Hematopoietic multipotent progenitor cell treated with erythropoietin and hydrocortisone succinate and interleukin-3 and kit ligand, for 4 days (in vitro differentiated cells): Measurements from ENCODE around the gene MICALL2.

Source experiments
- DNase-seq: peaks from one replicate; pipeline ENCODE4 v3.0.0-alpha.2; 2015

Gene MICALL2

GRCh38 chr7:1411414-1411813 lies 47.9 kb downstream of the MICALL2 start:
- DNase-seq: no peak

DNA sequence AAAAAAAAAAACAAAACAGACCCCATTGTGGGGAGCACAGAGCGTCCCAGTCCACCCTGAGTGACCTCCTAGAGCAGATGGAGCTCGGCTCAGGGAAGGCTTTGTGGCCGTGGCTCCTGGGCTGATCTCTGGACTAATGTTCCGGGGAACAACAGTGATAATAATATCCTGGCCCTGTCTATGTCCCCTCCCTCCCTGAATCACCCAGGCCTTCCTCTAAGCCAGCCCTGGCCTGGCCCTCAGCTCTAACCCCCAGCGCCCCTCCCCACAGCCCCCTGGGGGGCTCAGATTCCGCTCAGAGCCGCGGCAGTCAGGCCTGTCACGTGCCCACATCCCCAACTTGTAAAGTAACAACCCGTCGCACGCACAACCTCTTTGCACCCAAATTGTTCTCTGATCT lies 48.3 kb downstream of the MICALL2 start:
- DNase-seq: no peak

GRCh38 chr7:1409555-1409954 lies 49.7 kb downstream of the MICALL2 start:
- DNase-seq: no peak

GRCh38 chr7:1408466-1408865 lies 50.8 kb downstream of the MICALL2 start:
- DNase-seq: no peak

GRCh38 chr7:1407892-1408291 lies 51.4 kb downstream of the MICALL2 start:
- no peak for DNase-seq

- DNase-seq: no peak
Observed at GRCh38 chr7:1404898-1405548, 54.2 kb downstream of the MICALL2 start.

DNA sequence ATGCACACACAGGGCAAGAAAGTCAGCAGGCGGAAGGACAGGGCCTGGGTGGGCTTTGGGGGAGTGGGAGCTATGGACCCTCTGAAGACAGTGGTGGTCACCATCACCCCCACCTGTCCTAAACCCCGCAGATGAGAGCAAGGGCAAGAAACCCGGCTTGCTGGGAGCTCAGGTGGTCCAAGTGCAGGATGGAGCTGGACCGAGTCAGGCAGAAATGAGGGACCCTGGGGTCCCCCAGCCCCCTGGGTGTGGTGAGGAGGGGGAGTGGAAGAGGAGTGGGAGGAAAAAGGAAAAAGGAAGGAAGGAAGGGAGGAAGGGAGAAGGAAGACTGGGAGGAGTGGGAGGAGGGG lies 54.8 kb downstream of the MICALL2 start:
- no peak for DNase-seq

- peak; percentile 49 for DNase-seq
Observed at GRCh38 chr7:1403638-1404459, 55.4 kb downstream of the MICALL2 start.

GRCh38 chr7:1402791-1403637 lies 56.3 kb downstream of the MICALL2 start:
- DNase-seq: no peak

DNA sequence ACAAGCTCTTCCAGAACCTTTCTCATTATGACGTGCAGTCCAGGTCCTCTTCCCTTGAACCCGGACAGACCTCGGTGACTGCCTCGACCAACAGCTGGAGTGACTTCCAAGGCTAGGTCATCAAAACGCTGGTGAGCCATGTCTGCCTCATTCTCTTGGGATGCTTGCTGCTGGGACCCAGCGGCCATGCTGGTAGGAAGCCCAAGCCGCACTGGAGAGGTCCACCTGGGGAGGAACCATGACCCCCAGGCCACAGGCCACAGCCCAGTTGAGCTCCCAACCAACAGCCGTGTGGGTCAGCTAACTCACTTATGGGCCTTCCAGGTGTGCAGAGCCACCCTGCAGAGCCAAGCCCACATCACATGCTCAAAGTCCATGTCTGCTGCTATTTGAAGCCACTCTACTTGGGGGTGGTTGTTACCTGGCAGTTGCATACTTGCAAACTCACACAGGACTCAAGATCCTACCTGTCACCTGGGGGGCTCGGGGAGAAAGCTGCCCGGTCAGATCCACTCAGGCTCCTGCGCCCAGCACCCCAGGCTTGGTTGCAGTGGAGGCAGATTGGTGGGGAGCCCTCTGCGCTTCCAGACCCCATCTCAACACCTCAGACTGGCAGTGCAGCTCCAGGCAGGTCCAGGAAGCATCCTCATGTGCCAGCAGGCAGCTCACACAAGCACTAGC lies 57.0 kb downstream of the MICALL2 start:
- DNase-seq: no peak

GRCh38 chr7:1401011-1401410 lies 58.3 kb downstream of the MICALL2 start:
- no peak for DNase-seq

DNA sequence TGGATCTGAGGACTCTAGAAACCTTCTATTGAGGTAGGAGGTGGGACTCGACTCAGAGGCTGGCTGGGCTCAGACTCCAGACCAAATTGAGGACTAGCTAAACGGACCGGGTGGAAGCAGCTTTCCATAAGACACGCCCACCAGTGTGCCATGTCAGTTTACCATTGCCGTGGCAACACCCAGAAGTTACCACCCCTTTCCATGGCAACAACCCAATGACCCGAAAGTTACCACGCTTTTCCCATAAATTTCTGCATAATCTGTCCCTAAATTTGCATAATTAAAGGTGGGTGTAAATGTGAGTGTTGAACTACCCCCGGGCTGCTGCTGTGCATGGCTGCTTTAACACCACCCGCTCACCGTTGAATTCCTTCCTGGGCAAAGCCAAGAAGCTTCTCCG lies 58.9 kb downstream of the MICALL2 start:
- DNase-seq: no peak

DNA sequence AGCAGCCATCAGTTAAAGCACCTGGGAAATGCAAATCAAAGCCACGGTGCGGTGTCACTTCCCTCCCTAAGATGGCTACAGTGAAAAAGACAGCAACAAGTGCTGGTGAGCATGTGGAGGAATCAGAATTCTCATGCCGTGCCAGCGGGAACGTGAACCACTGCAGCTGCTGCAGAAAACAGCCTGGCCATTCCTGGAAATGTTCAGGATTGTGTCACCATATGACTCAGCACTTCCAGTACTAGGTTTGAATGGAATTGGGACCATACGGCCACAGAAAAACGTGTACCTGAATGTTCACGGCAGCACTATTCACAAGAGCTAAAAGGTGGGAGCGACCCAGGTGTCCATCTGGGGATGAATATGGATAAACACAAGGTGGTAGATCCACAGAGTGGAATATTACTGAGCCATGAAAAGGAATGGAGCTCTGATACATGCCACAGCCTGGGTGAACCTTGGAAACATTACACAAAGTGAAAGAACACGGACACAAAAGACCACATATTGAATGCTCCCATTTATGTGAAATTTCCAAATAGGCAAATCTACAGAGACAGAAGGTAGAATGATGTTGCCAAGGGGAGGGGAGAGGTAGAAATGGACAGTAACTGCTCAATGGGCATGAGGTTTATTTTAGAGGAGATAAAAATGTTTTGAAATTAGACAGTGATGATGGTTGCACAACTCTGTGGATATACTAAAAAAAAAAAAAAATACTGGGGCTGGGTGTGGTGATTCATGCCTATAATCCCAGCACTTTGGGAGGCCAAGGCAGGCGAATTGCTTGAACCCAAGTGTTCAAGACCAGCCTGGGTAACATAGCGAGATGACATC lies 61.6 kb downstream of the MICALL2 start:
- no peak for DNase-seq

GRCh38 chr7:1396195-1396594 lies 63.1 kb downstream of the MICALL2 start:
- DNase-seq: no peak

DNA sequence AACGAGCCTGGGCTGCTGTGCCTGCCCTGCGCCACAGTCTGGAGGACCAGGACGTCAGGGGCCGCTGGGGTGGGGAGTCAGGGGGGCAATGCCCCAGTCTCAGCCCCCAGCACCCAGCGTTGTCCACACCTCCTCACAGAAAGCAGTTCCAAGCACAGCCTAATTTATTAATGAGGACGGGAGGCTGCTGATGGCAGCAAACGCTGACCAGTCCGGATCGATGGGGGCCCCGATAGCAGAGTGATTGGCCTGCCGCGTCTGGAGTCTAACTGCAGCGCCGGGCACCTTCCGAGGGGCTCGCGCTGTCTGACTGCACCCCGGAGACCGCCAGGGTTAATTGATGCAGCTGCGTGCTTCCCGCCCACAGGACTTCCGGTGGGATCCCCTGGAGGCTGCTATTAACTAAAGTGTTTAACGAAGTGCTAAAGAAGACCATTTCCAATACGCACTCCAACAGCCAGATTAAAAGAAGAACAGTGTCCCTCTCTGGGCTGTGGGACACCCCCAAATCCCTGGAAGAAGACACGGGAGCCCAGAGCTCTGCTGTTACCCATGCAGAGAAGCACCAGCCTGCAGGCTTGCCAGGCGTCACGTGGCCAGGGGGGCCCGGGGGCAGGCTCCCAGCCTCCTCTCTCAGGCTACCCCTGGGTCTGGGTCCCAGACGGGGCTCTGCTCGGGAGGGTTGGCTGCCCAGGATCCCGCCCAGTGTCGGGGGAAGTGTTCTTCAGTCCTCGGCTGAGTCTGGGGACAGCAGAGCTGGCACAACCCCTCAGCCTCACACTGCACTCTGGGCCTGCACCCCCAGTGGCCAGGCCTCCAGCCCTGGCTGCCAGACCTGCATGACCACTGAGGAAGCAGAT lies 63.8 kb downstream of the MICALL2 start:
- DNase-seq: no peak

DNA sequence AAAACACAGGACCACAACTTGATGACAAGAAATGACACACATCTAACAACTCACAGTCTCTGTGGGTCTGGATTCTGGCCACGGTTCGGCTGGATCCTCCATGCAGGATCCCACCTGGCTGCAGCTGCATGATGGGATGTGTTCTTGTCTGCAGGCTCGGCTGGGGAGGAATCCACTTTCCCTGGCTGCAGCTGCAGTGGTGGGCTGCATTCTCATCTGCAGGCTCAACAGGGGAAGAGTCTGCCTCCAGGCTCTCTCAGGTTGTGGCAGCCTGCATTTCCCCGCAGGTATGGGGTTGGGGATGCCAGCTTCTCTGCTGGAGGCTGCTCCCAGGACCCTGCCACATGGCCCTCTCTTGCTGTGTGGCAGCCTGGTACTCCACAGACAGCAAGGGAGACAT lies 64.9 kb downstream of the MICALL2 start:
- DNase-seq: no peak

GRCh38 chr7:1393421-1393820 lies 65.8 kb downstream of the MICALL2 start:
- no peak for DNase-seq

- no peak for DNase-seq
Observed at GRCh38 chr7:1392556-1392955, 66.7 kb downstream of the MICALL2 start.

GRCh38 chr7:1391449-1391848 lies 67.8 kb downstream of the MICALL2 start:
- no peak for DNase-seq

DNA sequence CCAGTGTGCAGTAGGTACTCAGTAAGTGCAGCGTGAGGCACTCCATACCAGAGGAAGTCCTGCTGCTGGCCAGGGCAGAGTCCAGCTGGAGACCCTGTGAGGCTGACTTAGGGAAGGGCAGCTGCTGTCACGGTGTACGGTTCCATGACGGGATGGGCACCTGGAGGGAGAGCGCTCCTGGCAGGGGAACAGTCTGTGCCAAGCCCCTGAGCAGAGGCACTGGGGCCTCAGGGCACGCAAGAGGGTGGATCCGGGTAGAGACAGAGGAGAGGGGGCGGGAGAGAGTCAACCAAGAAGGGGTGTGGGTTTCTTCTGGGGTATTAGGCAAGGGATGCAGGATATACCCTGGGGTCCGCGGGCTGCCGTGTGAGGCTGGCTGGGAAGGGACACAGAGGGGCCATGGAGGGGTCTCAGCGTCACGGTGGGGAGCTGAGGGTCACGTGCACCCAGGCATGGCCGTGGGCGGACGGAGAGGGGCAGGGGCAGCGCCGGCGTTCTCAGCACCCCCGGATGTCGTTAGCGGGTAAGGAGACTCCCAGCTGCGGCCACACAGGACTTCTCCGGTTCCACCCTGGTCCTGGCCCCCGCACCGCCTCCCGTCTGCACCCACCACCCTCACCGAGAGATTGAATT lies 70.5 kb downstream of the MICALL2 start:
- DNase-seq: no peak
